NCI-H774 (cell line): ENCODE measurements around the gene HOXA3.

Experiments used
- DNase-seq: peaks from one replicate; lab custom pipeline; 2025; lab: John Stamatoyannopoulos, UW

Gene HOXA3

GRCh38 chr7:27088002-27088922 is 64.1 kb downstream of the HOXA3 start:
- no peak for DNase-seq

GRCh38 chr7:27083646-27084045 is 68.7 kb downstream of the HOXA3 start:
- no peak for DNase-seq

GRCh38 chr7:27082171-27082570 is 70.2 kb downstream of the HOXA3 start:
- no peak for DNase-seq

- DNase-seq = no peak
Measured at GRCh38 chr7:27080844-27081436, 71.4 kb downstream of the HOXA3 start.

DNA sequence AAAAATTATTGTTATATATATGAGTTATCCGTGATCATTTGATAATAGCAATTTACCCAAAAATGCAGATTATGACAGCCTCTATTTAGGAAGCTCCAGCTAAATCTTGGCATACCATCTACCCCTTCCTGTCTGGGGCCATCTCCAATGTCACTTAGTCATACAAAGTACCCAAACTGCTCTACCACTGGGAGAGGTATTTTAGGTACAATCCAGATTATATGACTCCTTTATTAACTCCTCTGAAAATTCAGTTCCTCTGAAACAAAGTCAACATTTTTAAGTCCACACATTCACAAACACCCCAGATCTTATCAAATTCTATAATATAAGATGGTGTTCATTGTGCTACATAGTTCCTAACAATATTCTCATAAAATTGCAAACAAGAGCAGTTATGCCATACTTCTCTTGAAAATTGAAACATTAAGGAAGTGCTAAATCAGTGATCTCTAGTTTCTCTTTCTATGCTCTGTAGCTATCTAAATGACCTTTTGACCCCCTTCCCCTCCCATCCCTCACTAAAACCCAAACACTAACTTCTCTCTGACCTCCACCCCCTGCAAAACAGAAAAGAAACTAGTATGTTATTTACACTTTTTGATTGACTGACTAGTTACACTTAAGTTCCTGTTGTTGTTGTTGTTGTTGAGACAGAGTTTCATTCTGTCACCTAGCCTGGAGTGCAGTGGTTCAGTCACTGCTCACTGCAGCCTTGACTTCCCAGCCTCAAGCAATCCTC is 73.0 kb downstream of the HOXA3 start:
- DNase-seq = no peak

DNA sequence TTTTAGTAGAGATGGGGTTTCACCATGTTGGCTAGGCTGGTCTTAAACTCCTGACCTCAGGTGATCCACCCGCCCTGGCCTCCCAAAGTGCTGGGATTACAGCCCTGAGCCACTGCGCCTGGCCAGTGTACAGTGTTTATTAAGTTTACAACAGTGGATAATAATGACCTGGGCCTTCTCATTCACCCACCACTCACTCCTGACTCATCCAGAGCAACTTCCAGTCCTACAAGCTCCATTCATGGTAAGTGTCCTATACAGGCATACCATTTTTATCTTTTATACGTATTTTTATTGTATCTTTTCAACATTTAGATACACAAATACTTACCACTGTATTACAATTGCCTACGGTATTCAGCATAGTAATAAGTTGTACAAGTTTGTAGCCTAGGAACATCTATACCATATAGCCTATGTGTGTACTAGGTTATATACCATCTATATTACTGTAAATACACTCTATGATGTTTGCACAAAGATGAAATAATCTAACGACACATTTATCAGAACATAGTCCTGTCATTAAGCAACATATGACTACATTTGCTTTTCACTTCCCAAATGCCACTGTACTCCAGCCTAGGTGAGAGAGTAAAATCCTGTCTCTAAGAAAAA is 73.7 kb downstream of the HOXA3 start:
- DNase-seq = no peak

GRCh38 chr7:27073076-27073475 is 79.3 kb downstream of the HOXA3 start:
- DNase-seq = no peak

DNA sequence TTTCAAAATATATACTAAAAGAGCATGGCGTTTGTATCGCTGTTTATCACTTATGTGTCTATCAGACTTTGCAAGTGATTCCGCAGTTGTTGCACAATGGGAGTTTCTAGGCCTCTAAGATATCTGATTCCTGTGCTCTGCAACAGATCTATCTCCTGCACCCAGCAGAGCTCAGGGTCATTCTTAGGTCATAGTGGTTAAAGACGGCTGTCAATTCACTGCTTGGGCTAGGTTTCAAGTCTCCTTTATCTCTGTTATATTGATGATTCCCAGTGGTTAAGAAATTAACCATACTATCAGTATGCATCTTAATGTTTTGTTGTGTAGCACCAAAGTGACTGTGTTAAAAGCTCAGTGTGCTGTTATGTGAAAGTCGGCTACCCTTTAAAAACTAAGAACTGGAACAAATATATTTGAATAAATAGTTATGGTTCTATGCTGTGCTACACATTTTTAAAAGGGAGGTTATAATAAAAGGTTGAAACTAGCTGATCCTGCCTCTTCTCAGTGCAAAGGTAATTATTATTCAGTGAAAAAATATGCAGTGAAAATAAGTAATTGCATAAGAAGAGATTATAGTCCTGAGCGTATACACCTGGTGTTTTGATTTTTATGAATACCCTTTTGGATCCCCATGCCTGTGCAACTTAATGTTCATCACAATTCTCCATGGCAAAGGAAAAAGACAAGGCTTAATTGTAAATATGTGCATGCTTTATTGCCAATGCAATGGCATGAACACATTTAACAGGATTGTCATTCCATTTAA is 80.6 kb downstream of the HOXA3 start:
- DNase-seq = no peak

DNA sequence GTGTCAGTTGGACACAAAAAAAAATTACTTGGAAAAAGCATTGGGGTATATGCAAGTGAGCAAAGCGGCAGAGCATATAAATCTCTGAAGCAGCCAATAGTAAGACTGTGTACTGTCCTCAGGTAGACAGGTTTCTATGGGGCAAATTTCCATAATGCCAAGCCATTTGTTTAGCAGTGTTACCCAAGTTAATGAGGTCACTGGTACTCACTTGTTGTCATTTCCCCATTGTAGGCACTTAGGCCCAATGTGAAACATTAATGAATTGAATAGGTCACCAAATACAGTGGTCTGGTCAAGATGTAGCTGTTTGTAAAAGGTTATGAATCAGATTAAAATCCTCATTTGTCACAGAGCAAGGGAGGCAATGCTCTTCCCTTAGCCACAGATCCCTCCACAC is 84.1 kb downstream of the HOXA3 start:
- DNase-seq = no peak

DNA sequence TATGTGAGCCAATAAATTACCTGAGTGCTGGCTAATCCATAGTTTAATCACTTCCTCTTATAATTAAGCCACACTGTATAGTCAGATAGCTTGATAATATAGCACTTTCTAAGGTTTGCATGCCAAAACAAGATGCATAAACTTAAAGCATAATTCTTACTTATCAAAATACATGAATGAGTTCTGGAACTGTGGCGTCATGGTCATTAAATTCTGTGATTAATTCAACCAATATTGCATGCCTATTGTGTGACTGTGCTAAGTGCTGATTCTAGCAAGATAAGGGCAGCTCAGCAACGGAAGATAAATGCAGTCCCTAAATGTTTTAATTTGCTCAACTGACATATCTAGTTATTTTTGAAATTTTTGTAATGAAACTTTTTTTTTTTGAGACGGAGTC is 86.2 kb downstream of the HOXA3 start:
- DNase-seq = no peak

- DNase-seq = no peak
Measured at GRCh38 chr7:27065709-27066108, 86.7 kb downstream of the HOXA3 start.

DNA sequence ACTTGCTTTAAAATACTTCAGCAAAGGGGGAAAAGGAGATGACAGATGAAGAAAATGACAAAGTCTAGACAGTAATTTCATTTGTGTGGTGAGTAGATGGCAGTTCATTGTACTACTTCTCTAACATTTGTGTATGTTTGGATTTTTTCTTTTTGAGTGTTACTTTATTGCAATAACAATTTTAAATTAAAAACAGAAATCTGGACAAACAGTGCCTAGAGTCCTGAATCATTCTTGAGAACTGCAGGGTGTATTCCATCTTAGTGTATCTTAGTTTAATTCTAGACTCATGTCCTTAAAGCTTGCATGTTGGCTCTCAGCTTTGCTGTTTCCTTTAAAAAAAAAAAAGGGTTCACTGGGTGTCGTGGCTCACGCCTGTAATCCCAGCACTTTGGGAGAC is 87.7 kb downstream of the HOXA3 start:
- DNase-seq = no peak

DNA sequence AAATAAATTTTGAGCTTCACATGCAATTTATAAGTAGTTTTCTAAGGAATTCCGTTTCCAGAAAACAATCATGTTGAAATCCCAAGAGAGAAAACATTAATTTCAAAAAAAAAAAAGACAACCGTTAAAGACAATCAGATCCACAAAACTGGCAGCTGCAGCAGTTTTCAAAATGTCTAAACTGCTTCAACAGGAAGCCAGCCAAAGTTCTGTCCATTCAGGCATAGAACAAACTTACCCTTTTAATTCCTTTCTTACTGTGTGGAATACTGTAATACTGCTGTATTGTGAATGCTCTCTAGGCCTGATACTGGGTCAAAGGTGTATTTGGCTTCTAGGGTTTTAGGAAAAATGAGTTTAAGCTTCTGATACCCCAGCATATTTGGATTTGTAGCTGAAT is 88.2 kb downstream of the HOXA3 start:
- no peak for DNase-seq

DNA sequence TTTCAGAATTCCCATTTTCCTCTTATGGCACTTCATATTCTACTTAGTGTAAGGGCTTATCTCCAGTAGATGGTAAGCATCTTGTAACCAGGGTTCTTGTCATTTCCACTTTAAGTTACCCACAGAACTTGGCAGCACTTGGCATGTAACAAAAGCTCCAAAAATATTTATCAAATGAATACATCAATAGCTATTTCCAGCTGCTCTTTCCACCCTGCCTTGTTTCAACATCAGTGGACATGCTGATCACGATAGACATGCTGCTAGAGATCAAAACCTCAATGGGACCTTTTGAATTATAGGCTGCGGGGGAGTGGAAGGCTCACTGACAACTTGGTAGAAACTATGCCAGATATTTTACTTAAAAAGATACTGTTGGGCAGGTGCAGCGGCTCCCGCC is 89.4 kb downstream of the HOXA3 start:
- DNase-seq = no peak
